Measurements from ENCODE around the gene NFATC4.

NFATC4 gene

DNA sequence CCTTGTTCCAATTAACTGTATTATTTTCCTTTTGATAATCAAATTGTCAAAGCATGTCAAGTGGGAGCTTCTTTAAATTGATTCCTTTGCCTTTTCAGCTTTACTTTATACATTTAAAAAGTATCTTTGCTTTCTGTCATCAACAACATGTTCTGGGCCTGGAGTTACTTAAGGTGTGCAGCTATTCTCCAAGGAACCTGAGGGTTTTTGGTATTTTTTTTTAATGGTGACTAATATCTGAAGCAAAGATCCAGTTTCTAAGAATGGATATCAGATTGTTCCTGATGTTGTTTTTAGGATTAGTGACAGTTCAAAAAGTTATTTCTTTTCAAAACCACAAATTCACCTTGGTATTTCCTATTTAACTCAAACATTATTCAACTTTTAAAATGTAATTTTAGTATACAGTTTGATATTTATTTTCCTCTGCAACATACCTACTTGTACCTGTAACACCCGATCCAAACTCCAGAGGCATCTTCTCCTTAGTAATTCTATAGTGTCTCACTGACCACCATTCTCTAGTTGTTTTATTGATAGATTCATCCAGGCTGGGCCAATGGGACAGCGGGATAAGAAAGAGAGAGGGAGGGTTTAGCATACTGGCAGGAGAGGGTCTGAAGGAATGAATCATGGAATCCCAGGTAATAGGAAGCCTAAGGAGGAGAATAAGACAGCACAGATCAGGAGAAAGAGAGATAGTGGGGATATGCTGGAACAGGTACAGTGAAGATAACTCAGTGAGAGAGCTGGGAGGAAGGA, 58.3 kb downstream of the NFATC4 start:
- H3K4me1 ChIP-seq (ENCODE audit: control insufficient read depth, insufficient read depth, low read length): peaks cover 18% of the 10 kb centered on the region
- H3K27ac ChIP-seq (ENCODE audit: low read depth, low read length): no peak overlapping the region
- no peak overlapping the region for H3K4me3 ChIP-seq (ENCODE audit: low read depth, low read length)
- no peaks in the 10 kb centered on the region for H3K9me3 ChIP-seq (ENCODE audit: control insufficient read depth, insufficient read depth, low read depth, low read length)
- peaks cover 15% of the 10 kb centered on the region for H3K27me3 ChIP-seq (ENCODE audit: control insufficient read depth, insufficient read depth, low read length)
- H3K9ac ChIP-seq (ENCODE audit: low read length): no peak overlapping the region
- H3K36me3 ChIP-seq (ENCODE audit: control insufficient read depth, insufficient read depth, low read length): no peaks in the 10 kb centered on the region

DNA sequence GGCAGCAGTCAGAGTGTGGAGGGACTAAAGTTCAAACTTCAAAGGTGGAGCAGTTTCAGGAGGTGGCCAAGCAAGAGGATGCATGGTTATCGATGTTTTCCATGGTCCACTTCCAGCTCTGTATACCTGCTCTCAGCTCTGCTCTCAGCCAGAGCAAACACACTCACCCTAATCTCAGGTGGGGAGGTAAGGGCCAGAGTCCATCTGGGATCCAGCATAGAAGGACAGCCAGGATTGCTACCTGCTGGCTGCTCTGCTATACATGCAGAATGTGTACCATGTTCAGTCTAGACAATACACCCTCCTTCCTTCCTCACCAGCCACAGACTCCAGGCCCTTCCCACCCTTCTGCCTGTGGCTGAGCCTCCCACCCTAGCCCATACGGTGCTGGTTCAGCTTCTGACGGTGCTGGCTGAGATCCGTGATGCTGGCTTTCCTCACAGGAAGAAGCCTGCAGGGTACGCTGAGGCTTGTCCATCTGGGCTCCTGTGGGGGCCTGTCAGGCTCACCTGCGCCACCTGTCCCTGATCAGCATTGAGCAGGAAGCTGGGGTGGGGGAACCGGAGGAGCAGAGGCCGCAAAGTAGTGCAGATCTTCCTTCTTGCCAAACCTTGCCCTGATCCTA, 59.0 kb downstream of the NFATC4 start:
- Histone ChIP-seq H3K9me3 (ENCODE audit: control insufficient read depth, insufficient read depth, low read depth, low read length) (no peaks in the 10 kb centered on the region), H3K27ac (ENCODE audit: low read depth, low read length) (no peak overlapping the region), H3K4me3 (ENCODE audit: low read depth, low read length) (no peak overlapping the region), H3K27me3 (ENCODE audit: control insufficient read depth, insufficient read depth, low read length) (peaks cover 15% of the 10 kb centered on the region), H3K36me3 (ENCODE audit: control insufficient read depth, insufficient read depth, low read length) (no peaks in the 10 kb centered on the region), H3K4me1 (ENCODE audit: control insufficient read depth, insufficient read depth, low read length) (peaks cover 24% of the 10 kb centered on the region), H3K9ac (ENCODE audit: low read length) (no peak overlapping the region)

DNA sequence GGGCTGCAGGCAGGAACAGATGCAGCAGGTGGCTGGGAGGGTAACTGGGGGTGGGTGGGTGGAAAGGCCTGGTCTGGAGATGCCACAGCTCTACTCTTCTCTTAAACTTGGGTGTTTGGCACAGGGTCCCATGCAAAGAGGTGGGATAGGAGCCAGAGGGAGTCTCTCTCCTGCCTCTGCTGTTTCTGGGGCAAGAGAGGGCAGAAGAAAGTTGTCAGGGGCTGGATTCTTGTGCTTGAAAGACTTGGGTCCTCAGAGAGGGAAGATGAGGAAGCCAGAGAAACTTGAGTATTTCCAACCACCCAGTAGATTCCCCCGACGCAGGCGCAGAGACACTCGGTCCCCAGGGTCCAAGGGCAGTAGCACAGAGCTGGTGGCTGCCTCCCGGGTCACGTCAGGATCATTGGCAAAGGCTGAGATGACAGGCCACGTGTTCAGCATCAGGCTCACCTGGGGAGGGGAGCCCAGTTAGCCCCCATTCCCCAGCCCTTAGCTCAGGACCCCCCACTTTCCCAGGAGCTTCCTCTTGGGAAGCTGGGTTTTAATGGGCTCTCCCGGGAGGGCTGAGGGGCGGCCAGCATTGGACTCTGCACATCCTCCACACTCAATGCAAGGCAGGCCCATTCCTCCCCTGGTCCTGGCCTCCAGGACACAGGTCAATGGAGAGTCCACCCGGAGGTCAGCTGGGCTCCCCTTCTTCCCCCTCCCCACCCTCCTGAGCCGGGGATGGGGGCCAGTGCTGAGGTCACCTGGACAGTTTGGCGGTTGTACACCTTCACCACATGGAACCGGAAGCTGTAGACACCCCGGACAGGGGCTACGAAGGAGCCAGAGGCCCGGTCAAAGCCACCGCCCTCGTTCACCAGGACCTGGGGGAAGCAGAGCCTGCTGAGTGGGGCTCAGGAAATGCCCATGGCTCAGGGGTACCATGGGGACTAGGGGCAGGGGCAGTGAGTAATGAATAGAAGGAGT, 59.8 kb downstream of the NFATC4 start:
- Histone ChIP-seq H3K27ac (ENCODE audit: low read depth, low read length) (no peak overlapping the region), H3K4me3 (ENCODE audit: low read depth, low read length) (no peak overlapping the region), H3K36me3 (ENCODE audit: control insufficient read depth, insufficient read depth, low read length) (peaks cover 6% of the 10 kb centered on the region), H3K9me3 (ENCODE audit: control insufficient read depth, insufficient read depth, low read depth, low read length) (no peaks in the 10 kb centered on the region), H3K4me1 (ENCODE audit: control insufficient read depth, insufficient read depth, low read length) (peaks cover 24% of the 10 kb centered on the region), H3K9ac (ENCODE audit: low read length) (no peak overlapping the region), H3K27me3 (ENCODE audit: control insufficient read depth, insufficient read depth, low read length) (peaks cover 13% of the 10 kb centered on the region)

DNA sequence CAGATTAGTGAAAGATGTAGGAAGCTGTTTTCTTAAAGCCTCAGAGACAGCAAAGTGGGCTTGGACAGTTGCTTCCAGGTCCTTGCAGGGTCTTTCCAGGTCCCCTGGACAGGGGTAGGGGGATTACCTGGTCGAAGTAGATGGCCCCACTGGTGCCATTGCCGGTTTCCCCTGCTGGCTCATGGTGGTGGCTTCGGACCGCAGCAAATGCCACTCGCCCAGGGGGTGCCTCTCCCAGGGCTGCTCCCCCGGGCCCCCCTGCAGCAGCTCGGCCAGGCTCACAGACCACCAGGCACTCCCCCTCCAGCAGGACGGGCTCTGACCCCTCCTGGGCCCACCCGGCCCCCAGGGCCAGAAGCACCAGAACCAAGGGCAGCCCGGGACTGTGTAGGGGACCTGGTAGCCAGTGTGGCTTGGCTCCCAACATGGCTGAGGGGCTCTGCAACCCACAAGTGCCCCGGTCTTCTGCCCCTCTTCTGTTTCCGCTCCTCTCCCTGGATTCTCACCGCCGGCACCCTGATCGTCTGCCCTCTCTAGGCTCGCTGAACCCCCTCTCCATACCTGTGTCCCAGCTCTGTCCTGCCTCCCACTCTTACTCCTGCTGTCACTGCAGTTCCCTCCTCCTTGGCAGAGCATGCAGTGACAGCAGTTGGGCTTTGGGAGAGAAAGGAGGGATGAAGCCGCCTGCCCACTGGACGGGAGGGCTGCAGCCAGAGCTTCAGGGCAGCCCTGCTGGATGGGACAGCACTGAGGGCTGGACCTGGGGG, 60.8 kb downstream of the NFATC4 start:
- H3K27me3 ChIP-seq (ENCODE audit: control insufficient read depth, insufficient read depth, low read length): peaks cover 5% of the 10 kb centered on the region; the same call in 1 of the 2 replicates
- H3K36me3 ChIP-seq (ENCODE audit: control insufficient read depth, insufficient read depth, low read length): peaks cover 14% of the 10 kb centered on the region
- no peaks in the 10 kb centered on the region for H3K9me3 ChIP-seq (ENCODE audit: control insufficient read depth, insufficient read depth, low read depth, low read length)
- H3K27ac ChIP-seq (ENCODE audit: low read depth, low read length): no peak overlapping the region
- H3K4me1 ChIP-seq (ENCODE audit: control insufficient read depth, insufficient read depth, low read length): peaks cover 24% of the 10 kb centered on the region
- H3K9ac ChIP-seq (ENCODE audit: low read length): no peak overlapping the region
- peak overlapping the region; percentile 73 for H3K4me3 ChIP-seq (ENCODE audit: low read depth, low read length)
